ENCODE data around the gene RLN3. TPM values are rescaled to one million over a fixed set of nuclear protein-coding genes. Genes with fewer than 3 reads are reported as not detected.
A peak's percentile ranks its signal among the peaks of the same experiment; 100 is the strongest.

The RLN3 gene
- total and polyA plus RNA-seq, 9 of the 15 experiments (the other 6 are each of a cell fraction or from before 2014, with no cell fraction given) = 0.31 to 1.2 (median 0.71) TPM; not detected in 6

DNA sequence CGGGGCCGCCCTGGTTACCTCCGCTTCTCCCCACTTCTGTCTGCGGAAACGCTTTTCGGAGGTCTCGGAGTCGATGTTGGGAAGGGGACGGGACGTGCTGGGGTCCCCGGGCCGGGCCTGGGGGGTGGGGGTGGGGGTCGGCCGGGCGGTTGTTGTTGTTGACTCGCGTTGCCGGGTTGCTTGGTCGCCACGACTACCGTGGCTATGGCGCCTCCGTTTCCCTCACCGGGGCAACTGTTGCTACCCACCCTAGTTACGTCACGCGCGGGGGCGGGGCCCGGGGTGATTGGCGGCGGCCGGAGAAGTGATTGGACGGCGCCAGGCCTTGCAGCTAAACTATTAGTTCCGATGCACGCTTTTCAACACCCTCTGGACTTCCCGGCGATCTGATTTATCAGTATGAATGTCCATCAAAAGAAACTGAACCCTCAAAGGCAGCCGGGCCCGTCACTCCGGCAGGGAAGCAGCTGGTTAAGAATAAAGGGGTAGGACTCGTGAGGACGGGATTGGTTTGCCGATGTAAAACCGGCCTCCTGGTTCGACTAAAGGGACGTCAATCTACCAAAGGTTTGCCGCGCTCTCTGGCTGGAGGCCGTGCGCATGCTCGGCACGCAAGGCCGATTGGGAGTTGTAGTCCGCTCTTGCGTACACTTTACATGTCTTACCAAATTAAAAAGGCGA, 21.7 kb upstream of the RLN3 start, which contains the start of gene RFX1 (continued):
- TF ChIP-seq, protein P1, sequence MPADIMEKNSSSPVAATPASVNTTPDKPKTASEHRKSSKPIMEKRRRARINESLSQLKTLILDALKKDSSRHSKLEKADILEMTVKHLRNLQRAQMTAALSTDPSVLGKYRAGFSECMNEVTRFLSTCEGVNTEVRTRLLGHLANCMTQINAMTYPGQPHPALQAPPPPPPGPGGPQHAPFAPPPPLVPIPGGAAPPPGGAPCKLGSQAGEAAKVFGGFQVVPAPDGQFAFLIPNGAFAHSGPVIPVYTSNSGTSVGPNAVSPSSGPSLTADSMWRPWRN (IDR thresholded peaks at IDR 0.05; ENCODE audit: low read depth) = no peak
- TF ChIP-seq, protein P2, sequence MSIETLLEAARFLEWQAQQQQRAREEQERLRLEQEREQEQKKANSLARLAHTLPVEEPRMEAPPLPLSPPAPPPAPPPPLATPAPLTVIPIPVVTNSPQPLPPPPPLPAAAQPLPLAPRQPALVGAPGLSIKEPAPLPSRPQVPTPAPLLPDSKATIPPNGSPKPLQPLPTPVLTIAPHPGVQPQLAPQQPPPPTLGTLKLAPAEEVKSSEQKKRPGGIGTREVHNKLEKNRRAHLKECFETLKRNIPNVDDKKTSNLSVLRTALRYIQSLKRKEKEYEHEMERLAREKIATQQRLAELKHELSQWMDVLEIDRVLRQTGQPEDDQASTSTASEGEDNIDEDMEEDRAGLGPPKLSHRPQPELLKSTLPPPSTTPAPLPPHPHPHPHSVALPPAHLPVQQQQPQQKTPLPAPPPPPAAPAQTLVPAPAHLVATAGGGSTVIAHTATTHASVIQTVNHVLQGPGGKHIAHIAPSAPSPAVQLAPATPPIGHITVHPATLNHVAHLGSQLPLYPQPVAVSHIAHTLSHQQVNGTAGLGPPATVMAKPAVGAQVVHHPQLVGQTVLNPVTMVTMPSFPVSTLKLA (conservative IDR thresholded peaks at IDR 0.05) = no peak
- no peak for TF ChIP-seq ZNF174 (CRISPR knock-in tag; IDR thresholded peaks at IDR 0.05)
- TF ChIP-seq, protein P3, sequence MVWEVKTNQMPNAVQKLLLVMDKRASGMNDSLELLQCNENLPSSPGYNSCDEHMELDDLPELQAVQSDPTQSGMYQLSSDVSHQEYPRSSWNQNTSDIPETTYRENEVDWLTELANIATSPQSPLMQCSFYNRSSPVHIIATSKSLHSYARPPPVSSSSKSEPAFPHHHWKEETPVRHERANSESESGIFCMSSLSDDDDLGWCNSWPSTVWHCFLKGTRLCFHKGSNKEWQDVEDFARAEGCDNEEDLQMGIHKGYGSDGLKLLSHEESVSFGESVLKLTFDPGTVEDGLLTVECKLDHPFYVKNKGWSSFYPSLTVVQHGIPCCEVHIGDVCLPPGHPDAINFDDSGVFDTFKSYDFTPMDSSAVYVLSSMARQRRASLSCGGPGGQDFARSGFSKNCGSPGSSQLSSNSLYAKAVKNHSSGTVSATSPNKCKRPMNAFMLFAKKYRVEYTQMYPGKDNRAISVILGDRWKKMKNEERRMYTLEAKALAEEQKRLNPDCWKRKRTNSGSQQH (CRISPR knock-in tag; IDR thresholded peaks at IDR 0.05) = no peak
- TF ChIP-seq ZBED1 (IDR thresholded peaks at IDR 0.05) = no peak
- TF ChIP-seq SAFB2 (IDR thresholded peaks at IDR 0.05; ENCODE audit: borderline replicate concordance, low read depth, low read length, severe bottlenecking) = no peak
- TF ChIP-seq ARID2 (IDR thresholded peaks at IDR 0.05) = no peak
- TF ChIP-seq CREBBP (IDR thresholded peaks at IDR 0.05; ENCODE audit: low read depth, low read length) = no peak
- no peak for TF ChIP-seq SRSF3 (IDR thresholded peaks at IDR 0.05; ENCODE audit: insufficient read depth, low read length)
- TF ChIP-seq CTBP1 (IDR thresholded peaks at IDR 0.05; ENCODE audit: borderline replicate concordance) = no peak
- TF ChIP-seq, protein P4, sequence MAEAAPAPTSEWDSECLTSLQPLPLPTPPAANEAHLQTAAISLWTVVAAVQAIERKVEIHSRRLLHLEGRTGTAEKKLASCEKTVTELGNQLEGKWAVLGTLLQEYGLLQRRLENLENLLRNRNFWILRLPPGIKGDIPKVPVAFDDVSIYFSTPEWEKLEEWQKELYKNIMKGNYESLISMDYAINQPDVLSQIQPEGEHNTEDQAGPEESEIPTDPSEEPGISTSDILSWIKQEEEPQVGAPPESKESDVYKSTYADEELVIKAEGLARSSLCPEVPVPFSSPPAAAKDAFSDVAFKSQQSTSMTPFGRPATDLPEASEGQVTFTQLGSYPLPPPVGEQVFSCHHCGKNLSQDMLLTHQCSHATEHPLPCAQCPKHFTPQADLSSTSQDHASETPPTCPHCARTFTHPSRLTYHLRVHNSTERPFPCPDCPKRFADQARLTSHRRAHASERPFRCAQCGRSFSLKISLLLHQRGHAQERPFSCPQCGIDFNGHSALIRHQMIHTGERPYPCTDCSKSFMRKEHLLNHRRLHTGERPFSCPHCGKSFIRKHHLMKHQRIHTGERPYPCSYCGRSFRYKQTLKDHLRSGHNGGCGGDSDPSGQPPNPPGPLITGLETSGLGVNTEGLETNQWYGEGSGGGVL (CRISPR knock-in tag; IDR thresholded peaks at IDR 0.05) = no peak
- TF ChIP-seq MIER1 (IDR thresholded peaks at IDR 0.05; ENCODE audit: low read depth) = no peak
- TF ChIP-seq DNMT1 (IDR thresholded peaks at IDR 0.05) = no peak
- TF ChIP-seq MEIS2 (IDR thresholded peaks at IDR 0.05; ENCODE audit: partially characterized antibody) = peak; percentile 85
- TF ChIP-seq NR1H2 (CRISPR knock-in tag; IDR thresholded peaks at IDR 0.05) = no peak
- no peak for TF ChIP-seq ZNF507 (tag; conservative IDR thresholded peaks at IDR 0.05)
- TF ChIP-seq NCOA4 (IDR thresholded peaks at IDR 0.05; ENCODE audit: partially characterized antibody) = no peak
- TF ChIP-seq ZNF785 (CRISPR knock-in tag; IDR thresholded peaks at IDR 0.05) = no peak
- TF ChIP-seq FOXJ3 (CRISPR knock-in tag; IDR thresholded peaks at IDR 0.05) = peak; percentile 96
- TF ChIP-seq, protein P5, sequence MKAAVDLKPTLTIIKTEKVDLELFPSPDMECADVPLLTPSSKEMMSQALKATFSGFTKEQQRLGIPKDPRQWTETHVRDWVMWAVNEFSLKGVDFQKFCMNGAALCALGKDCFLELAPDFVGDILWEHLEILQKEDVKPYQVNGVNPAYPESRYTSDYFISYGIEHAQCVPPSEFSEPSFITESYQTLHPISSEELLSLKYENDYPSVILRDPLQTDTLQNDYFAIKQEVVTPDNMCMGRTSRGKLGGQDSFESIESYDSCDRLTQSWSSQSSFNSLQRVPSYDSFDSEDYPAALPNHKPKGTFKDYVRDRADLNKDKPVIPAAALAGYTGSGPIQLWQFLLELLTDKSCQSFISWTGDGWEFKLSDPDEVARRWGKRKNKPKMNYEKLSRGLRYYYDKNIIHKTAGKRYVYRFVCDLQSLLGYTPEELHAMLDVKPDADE (conservative IDR thresholded peaks at IDR 0.05; ENCODE audit: control insufficient read depth, low read depth, low read length) = no peak

Measured in K562 (cell line).